ENCODE results near the gene NFILZ.
A peak's percentile ranks its signal among the peaks of the same experiment; 100 is the strongest.

Gene NFILZ, protein sequence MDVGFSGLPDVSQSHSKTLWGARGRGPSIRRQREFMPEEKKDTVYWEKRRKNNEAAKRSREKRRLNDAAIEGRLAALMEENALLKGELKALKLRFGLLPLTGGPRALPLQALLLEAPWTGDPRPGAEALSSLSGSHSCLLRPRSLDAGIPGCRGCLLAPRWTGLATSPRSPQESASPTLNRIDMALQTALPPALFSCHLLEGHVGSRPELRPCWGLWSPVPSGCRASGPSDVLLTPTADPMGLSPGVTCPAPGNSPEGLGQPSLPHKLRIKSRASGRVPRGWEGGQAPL

GRCh38 chr19:8629996-8630683 lies at the start of gene NFILZ:
NFILZ (plus strand) TSS chr19:8630633; CDS start chr19:8676766, 46,133 bp downstream.
- no peak for DNase-seq

DNA sequence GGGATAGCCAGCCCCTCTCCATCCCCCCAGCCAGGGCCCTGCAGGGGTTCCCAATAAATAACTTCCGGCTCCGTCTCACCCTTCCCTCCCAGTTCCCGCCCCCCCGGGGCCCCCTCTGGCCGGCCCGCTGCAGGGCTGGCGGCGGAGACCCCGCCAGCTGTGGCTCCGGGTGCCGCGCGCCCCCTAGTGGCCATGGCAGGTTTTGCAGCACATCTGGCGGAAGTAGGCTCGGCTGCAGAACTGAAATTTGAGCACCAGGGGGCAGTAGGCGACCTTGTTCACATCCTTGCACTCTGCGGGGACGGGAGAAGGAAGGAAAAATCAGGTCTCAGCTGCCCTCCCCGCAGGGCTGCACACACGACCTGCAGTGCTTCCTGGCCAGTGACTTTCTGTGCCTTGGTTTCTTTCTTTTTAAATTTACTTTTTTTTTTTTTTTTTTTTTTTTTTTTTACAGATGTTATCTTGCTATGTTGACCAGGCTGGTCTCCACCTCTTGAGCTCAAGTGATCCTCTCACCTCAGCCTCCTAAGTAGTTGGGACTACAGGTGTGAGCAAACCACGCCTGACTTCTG lies 49.6 kb upstream of the NFILZ start:
- DNase-seq, result peak; percentile 76

DNA sequence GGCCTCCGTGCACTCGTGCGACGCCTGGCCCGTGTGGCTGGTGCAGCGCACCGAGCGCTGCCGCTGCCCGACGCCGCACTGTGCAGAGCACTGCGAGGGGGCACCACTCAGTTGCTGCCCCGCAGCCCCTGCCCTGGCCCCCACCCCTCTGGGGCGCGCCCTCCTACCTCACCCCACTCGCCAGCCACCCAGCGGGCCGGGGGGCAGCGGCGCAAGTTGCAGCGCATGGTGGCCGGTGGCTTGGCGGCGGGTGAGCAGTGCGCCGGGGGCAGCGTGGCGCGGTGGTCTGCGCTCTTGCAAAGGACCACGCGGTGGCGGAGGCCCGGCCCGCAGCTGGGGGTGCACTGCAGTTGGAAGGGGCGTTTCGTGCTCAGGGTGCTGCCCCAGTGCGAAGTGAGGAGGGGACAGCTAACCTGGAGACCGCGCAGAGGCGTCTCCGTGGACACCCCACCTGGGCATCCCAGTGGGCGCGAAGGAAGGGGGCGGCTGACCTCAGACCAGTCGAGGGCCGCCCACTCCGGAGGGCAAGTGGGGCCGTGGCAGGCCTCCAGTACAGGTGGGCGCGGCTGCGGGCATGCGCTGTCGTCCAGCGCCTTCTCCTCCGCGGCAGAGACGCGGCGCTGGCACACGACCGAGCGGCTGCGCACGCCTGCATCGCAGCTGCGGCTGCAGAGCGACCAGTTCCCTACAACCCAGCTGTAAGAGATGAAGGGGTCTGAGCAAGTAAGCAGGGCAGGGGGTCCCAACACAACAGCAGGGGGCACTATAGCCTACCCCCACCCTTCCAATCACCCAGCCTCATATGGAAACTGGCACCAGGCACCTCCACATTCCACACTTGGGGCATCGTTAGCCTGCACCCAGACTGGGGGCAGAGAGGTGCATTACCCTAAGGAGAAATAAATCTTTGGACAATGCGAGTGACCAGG lies 45.2 kb upstream of the NFILZ start:
- DNase-seq, result no peak

DNA sequence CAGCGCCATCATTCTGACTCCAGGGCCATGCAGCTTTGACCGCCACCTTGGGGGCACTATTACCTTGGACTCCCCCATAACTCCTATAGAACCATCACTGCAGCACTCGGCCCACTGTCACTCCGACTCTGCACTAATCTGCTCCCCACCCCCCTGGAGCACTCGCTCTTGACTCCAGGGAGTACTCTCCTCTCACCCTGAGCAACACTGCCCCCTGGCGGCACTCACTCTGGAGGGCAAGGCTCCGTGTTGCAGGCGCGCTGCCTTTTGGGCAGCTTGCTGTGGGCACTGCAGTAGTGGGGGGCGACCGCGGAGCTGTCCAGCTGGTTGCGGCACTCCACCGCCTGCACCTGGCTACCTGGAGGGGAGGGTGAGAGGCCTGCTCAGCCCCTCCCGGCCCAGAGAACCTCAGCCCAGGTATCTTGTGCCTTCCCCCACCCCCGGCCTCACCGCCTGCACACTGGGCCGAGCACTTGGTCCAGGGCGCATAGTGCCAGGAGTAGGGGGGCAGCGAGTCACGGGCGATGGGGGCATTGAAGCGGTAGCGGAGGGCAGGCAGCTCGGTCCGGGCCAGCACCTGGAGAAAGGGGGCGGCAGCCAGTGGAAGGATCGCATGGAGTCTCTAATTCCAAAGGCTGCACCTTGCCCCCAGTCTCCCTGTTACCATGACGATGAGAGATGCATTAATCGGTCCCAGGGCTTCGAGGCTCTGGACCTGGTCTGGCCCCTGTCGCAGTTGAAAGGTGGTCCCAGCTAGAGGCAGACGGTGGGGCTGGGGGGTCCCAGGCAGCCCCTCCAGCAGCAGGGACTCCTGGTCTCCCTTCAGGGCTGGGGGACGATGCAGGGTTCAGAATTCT lies 44.3 kb upstream of the NFILZ start:
- DNase-seq, result peak; percentile 63

- no peak for DNase-seq
These were observed 41.2 kb upstream of the NFILZ start for GRCh38 chr19:8589177-8589714.

DNA sequence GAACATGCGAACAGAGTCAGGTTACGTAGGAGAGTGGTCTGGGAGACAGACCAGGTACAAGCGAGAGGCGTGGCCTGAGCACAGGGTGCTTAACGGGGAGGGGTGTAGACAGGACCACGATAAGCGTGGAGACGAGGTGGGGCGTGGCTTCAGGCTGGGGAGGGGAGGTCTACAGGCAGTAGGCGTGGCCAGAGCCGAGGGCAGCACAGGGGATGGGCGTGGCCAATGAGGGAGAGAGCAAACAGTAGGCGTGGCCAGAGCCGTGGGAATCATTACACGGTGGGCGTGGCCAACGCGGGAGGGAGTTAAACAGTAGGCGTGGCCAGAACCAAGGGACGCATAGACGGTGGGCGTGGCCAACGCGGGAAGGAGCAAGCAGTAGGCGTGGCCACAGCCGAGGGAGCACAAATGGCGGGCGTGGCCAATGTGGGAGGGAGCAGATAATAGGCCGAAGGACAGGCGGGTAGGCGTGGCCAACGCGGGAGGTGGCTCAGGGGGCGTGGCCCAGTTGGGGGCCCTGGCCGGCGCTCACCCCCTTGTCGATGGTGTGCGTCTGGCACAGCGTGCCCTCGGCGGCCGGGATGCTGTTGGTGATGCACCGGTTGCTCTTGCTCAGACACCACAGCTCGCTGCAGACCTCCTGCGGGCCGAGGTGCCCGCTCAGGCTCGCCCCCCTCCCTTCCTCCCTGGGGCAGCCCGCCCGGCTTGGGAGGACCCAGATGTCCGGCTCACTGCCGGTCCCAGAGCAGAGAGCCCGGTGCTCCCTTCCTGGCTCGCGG lies 38.0 kb upstream of the NFILZ start:
- peak; percentile 64 for DNase-seq

GRCh38 chr19:8593931-8594330 lies 36.5 kb upstream of the NFILZ start:
- DNase-seq, result no peak

DNA sequence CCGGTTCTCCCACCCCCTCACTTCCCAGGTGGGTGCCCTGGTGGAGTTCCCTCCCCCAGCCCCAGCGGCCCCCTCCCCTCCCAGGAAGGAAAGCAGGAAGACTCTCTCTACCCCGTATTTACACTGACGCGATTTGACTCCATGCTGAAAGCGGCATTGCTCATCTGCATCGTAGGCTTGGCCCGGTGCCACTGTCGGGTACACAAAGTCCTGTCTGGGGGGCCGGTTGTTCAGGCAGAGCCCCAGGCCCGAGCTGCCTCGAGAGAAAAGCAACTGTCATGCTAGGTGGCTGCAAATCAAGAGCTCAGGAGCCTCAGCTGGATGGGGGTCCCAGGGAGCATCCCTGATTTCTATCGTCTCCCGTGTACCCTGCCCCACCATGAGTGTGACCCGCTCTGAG lies 34.8 kb upstream of the NFILZ start:
- DNase-seq, result no peak

DNA sequence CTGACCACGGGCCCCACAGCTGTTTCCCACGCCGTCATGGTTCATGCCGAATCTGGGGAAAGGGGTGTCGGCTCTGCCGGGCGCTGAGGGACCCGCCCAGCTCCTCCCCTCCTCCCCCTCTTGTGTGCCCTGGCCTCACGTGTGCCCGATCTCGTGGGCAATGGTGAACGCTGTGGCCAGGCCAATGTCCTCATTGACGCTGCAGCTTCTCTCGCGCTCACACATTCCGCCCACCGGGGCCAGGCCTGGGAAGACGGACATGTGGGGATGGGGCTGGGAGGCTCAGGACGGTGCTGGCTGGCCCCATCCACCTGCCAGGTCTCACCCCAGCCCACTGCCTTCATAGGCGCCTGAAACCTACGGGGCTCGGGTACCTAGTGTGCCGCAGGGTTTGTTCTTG lies 34.3 kb upstream of the NFILZ start:
- DNase-seq, result no peak

DNA sequence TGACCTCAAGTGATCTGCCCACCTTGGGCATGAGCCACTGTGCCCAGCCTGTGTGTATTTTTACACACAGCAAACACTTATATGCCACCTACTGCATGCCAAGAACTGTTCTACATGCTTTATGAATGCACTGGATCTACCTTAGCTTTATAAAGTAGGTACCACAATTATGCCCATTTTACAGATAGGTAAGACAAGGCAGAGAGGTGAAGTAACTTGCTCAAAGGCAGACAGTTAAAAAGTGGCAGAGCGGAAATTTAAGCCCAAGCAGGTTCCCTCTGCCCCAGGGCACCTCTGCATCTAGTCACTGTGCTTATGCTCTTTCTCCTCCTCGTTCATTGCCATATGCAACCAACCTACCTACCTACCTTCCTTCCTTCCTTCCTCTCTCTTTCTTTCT lies 30.4 kb upstream of the NFILZ start:
- no peak for DNase-seq

- no peak for DNase-seq
These were observed 29.6 kb upstream of the NFILZ start for GRCh38 chr19:8600816-8601215.

DNA sequence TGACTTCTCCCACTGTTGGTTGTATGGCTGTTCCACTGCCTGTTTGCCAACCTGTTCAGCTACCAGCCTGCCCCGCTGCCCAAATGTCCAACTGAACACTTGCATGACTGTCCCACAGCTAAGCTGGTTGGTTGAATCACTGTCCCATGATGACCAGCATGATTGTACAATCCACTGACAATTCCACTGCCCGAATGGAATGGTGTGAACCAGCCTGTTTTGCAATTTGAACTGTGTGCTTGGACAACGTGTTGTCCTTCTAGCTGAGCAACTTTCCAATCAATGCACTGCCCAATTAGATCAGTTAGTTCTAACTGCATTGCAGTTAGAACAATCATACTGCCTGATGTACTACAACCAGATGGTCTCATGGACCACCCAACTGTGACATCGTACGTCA lies 28.6 kb upstream of the NFILZ start:
- DNase-seq, result no peak

DNA sequence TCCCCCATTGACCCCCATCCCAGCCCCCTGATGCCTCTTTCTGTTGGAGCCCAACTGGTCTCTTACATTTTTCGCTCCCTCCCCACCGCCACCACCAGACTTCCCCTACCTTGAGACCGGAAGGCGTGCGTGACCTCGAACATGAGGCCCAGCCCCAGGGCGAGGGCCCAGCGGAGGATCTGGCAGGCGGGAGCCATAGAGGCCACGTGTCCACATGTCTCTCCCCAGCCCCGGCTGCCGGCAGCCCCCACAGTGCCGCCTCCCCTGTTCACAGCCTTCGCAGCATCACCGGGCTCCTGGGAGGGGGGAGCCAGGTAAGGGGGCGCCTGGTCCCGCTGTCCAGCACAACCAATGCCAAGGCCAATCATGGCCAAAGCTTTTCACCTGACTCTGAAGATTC lies 24.9 kb upstream of the NFILZ start:
- no peak for DNase-seq

DNA sequence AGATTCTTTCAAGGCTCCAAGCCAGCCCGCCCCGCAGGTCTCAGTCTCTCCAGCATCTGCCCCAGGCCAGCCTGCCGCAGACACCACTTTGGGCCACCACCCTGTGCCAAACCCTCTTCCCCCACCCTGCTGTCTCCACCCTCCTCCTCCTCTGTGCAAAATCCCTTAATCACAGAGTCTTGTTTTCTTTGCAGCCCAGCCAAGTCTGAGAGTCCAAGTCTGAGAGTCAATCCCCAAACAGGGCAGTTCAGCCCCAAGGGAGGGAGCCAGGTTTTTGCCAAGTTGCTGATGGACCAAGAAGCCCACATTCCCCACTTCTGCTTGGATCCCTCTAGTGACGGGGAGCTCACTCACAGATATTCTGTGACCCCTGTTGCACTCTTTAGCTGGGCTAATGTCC lies 23.0 kb upstream of the NFILZ start:
- no peak for DNase-seq

DNA sequence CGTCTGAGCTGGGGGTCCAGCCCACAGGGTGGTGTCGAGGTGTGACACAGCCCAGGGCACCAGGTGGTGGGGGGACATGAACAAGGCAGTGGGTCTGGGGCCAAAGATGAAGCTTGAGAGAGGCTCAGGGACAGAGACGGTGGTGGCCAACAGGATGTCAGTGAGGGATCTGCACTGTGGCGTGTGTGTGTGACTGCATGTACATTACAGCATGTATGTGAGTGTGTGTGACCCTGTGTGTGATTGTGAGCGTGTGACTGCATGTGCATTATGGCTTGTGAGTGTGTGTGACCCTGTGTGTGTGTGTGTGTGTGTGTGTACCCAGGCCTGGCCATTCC lies 21.5 kb upstream of the NFILZ start:
- no peak for DNase-seq

DNA sequence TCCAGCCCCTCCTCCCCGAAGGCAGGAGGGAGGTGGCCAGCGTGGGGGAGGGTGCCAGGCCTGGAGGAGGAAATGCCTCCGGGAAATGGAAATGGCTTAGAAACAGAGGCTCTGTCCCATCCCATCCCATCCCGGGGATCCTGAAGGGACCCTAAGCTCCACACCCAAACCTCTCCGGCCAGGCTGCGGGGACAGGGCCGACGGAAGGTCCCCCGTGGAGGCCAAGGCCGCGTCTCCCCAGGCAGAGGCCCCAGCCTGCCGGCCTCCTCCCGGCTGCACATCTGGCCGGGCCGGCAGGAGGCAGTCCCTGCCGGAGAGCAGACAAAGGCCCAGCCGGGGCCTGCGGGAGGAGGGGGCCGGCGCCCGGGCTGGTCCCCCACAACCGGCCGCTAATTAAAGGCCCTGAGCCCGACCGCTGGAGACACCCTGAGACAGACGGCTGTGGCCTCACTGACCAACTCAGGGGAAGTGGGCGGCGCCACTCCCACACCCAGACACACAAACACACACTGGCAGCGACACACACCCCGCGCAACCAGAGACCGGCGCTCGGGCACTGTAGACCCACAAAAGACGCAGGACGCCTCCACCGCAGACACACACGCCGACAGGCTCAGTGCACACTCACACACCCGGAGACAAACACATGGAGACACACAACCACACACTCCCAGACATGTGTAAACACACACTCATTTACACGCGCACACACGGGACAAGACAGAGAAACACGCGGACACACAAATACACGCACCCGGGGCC lies 21.0 kb upstream of the NFILZ start:
- no peak for DNase-seq

DNA sequence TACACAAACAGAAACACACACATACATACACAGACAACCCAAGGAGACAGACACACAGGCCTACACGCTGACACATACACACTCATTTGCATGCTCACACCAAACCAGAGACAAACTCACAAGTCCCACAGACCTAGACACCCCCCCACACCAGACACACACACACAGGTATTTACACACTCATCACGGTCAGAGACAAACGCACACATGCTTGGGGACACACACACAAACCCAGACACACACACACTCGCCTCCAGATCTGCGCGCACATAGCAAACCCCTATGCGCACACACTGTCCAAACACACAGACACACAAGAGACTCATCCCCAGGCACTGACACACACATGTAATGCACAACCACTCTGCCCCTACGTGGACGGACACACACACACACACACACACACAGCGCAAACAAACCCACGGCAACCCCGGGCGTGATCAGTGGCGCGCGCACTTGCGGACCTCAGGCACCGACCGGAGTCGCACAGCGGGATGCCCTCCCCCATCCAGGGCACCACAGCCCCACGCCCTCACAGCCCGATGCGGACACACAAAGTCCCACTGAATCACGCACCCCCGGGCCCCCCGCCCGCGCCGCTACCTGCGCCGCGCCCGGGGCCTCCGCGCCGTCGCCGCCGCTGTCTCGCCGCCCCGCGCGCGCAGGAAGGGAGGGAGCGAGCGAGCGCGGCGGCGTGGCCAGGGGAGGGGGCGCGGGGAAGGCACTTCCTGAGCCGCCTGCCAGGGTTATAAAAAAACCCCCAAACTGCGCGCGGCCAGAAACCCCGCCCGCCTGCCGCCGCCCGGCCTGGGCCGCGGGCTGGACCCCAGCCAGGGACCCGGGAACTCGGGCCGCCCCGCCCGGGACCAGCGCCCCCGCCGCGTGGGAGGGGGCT lies 20.1 kb upstream of the NFILZ start, which contains the start of gene ADAMTS10:
Gene ADAMTS10, minus strand, starts transcription at position 675 of the 895 bp plus-strand sequence. CDS start 5,005 bp downstream, outside the sequence.
- no peak for DNase-seq

GRCh38 chr19:8610936-8611300 lies 19.5 kb upstream of the NFILZ start:
- DNase-seq, result no peak

- DNase-seq, result no peak
These were observed 19.0 kb upstream of the NFILZ start for GRCh38 chr19:8611391-8611876.

Measured in NCI-H82 (cell line).